HL-60/S4 treated with retinoic acid at 250 ng/mL for 4 days and 3 days (cell line): ENCODE data around the gene HNRNPH2.

ENCODE experiments used
- in situ Hi-C: fragments of 300-500 bp; cut with MboI; formaldehyde crosslinking; loops from 2 replicates; pipeline ENCODE4 v1.7.0; 2022; ENCODE audit warnings: low sequenced_read_pairs

Gene HNRNPH2

GRCh38 chrX:101452056-101452455 lies 44.0 kb downstream of the HNRNPH2 start:
- in situ Hi-C loops: no loop called here

- in situ Hi-C loops: no loop called here
These were observed 52.6 kb downstream of the HNRNPH2 start for GRCh38 chrX:101460669-101461068.

GRCh38 chrX:101462892-101463291 lies 54.9 kb downstream of the HNRNPH2 start:
- in situ Hi-C loops: no loop called here
